Measurements from ENCODE around the gene KCNMA1.

- TF ChIP-seq, protein P1, sequence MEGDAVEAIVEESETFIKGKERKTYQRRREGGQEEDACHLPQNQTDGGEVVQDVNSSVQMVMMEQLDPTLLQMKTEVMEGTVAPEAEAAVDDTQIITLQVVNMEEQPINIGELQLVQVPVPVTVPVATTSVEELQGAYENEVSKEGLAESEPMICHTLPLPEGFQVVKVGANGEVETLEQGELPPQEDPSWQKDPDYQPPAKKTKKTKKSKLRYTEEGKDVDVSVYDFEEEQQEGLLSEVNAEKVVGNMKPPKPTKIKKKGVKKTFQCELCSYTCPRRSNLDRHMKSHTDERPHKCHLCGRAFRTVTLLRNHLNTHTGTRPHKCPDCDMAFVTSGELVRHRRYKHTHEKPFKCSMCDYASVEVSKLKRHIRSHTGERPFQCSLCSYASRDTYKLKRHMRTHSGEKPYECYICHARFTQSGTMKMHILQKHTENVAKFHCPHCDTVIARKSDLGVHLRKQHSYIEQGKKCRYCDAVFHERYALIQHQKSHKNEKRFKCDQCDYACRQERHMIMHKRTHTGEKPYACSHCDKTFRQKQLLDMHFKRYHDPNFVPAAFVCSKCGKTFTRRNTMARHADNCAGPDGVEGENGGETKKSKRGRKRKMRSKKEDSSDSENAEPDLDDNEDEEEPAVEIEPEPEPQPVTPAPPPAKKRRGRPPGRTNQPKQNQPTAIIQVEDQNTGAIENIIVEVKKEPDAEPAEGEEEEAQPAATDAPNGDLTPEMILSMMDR (conservative IDR thresholded peaks at IDR 0.05): peak; percentile 68
- no peak for TF ChIP-seq EZH2 (IDR thresholded peaks at IDR 0.05; ENCODE audit: low read depth)
These were observed 208.8 kb downstream of the KCNMA1 start for GRCh38 chr10:77428691-77429395.

Measured in PC-9 (cell line).